Hypothalamus (tissue), 51 donors: Measurements from ENCODE around the gene SUCLG2.
"Not testable (repeated sequence)": the region's sequence is repeated elsewhere in the genome, so short reads cannot be mapped to it uniquely, and the experiment has no call there.

Experiments used
- DNase-seq, 51 donors: peaks; one replicate each; lab custom pipeline; 2025; lab: John Stamatoyannopoulos, UW

Gene SUCLG2

GRCh38 chr3:67614195-67614594 is 40.2 kb downstream of the SUCLG2 start:
- DNase-seq: no peak

- DNase-seq: no peak
These were observed 44.0 kb downstream of the SUCLG2 start for GRCh38 chr3:67610458-67610857.

DNA sequence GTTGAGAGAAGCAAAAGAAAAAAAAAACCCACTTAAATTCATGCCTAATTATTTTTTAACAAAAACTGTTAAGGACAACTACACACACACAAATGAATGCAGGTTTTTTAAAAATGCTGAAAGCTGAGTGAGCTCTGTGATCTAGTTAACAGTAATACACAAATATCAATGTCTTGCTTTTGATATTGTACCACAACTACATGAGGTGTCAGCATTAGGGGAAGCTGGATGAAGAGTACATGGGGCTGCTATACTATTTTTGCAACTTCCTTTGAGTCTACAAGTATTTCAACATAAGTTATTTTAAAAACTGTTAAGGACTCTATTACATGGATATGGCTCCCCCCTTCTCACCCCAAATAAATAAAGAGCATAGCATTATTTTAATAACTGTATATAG is 44.7 kb downstream of the SUCLG2 start:
- no peak for DNase-seq

DNA sequence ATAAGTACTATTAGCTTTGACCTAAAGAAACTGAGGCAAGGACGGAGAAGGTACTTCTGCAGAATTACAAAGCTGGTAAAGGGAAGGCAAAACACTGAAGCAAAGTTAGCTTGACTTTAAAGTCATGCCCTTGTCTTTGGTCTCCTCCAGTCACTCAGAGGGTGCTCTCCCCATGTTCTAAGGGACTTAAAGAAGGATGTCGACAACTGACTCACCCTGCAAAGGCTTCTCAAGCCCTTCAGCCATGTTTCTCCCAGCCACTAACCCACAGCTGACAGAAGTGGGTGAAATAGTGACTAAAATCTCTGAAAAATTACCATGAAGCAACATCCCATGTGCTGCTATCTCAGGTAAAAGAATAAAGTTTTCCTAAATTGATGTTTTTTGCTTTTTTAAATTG is 46.4 kb downstream of the SUCLG2 start:
- DNase-seq: no peak

DNA sequence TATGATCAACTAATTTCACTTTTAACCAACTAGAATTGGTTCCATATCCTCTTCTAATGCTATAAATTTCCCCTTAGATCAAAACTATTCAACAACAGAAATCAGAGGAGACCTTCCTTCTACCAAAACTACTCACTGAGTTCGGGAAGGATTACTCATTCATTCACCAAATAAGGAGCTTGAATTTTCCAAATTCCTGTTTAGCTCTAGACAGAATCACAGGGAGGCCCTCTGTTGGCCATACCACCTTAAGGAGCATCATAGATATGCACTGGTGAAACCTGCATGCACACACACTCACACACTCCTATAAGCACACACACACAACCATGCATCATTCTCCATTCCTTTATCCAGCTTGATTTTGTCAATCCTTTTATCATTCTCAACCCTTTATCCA is 49.0 kb downstream of the SUCLG2 start:
- no peak for DNase-seq

DNA sequence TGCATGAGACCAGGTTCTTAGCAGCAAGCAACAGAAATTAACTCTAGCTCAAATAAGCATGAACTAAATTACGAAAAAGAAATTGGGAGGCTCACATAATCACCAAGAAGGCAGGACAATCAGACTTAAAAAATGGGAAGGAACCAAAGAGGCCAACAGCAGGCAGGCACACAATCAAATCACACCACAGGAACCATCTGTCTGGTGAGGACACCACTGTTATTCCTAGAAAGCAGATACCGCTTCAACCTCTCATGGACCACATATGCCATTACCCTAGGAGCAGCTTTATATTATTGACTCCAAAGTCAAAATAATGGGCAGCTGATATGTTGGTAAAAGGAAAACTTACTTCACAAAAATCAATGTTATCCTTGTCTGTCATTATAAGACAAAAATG is 51.6 kb downstream of the SUCLG2 start:
- no peak for DNase-seq

DNA sequence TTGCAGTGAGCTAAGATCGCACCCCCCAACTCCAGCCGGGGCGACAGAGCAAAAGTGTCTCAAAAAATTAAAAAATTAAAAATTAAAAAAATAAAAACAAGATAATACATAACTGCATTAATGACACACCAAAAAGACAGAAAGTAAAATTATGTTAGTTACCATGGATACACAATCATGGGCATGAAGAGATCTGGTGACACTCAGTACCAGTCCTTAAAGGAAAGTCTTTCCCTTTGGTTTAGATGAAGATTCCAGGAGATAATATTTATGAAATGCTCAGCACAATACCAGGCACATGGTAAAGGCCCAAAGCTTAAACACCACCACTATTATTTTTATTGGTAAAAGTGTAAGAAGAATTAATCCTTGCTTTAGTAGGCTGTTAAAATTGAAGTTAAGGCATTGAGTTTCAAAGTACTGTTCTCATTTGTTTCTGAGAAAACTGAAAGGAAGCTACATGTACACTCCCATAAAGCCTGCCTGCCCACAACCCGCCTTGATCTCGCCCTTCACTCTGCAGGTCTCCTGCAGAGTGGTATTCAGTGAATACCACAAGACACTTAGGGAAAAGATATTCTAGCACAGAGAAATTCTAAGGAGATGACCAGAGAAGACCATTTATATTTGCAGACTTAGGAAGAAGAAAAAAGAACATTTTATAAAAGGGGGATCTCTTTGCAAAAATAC is 52.3 kb downstream of the SUCLG2 start:
- DNase-seq: no peak

DNA sequence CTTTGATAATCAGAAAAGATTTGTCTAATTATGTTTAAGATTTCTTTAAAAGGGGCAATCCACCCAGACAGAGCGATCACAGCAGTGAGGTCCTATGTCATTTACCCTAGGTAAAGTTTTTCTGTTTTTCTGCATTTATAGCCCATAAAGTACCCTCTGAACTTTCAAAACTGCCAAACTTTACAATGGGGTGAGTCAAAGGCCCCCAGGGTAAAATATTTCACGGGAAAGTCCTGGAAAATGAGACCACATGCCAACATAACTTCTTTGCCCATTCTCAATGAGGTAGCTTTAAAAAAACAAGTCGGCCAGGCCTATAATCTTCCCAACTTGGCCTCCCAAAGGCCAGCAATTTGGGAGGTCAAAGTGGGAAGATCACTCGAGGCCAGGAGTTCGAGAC is 53.0 kb downstream of the SUCLG2 start:
- DNase-seq: no peak

DNA sequence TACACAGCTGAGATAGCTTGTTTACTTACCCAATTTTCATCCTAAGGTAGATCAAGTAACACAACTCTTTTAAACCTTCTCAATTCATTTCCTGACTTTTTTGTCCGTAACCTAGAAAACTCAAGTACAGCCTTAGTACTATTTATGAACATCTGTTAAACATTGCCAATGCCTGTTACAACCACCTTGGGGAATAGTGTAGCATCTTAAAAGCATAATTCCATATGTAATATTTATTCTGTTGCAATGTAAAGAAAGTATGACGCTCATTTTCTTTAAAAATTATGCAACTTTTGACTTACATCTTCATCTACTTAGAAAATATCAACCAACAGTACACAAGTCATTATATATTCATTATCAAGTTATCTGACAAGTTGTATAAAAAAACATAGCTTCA is 54.6 kb downstream of the SUCLG2 start:
- DNase-seq: no peak

DNA sequence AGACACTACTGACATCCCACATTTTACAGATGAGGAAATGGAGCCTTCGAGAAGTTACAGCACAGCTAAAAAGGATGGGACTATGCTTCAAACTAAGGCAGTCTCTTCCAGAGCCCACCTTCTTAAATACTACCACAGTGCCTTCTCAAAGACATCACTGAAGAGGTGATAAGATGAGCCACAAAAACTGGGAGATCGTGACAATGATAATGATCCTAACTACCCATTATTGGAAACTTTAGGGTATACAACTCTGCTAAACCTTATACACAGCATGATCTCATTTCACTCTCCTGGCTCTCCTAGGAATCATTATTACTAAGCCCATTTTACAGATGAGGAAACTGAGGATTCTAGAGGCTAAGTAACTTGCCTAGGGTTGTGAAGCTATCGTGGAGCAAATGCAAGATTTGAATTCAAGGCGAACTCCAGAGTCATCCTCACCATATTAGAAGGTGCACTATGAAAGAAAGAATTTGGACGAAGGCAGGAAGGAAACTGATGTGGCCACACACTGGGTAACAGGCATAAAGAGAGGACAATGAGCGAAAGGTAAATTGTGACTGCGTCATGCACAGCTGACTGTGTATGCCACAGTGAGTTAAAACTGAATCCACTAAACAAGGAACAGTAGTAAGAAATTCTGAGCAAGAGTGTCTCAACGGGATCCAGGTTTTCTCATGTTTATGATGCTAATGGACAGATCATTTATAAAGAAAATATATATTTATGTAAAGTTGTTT is 55.4 kb downstream of the SUCLG2 start:
- DNase-seq: no peak

- no peak for DNase-seq
These were observed 59.0 kb downstream of the SUCLG2 start for GRCh38 chr3:67595424-67595823.

GRCh38 chr3:67593761-67594234 is 60.6 kb downstream of the SUCLG2 start:
- DNase-seq: no peak

- DNase-seq: no peak
These were observed 62.4 kb downstream of the SUCLG2 start for GRCh38 chr3:67592057-67592456.

GRCh38 chr3:67587811-67588210 is 66.6 kb downstream of the SUCLG2 start:
- DNase-seq: no peak

- no peak for DNase-seq
These were observed 67.1 kb downstream of the SUCLG2 start for GRCh38 chr3:67587301-67587700.

- not testable (repeated sequence) for DNase-seq
These were observed 69.8 kb downstream of the SUCLG2 start for GRCh38 chr3:67584608-67585007.

DNA sequence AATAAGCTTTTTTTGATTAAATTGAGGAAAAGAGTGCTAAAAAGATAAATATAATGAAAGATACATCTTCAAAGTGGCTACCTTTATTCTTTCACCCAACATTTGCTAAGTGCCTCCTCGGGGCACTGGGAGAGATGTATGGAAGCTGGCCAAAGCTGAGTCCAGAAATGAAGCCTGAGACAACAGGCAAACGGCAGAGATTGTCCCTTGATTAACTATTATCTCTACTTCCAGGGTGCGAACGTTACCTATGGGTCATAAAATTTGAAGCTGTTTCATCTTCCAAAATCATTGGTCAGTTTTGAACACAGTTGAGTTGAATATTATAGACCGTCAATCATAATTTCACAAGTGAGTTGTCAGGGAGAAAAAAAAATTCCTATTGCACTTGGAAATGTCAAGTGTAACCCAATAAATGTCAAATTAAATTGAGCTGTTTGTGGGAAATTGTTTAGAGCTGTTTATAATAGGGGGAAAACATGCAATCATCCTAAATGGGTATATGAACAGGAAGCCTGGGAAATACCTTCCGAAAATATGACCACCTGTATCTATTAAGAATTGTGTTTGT is 73.9 kb downstream of the SUCLG2 start:
- DNase-seq: no peak

- no peak for DNase-seq
These were observed 76.0 kb downstream of the SUCLG2 start for GRCh38 chr3:67578416-67578815.

- no peak for DNase-seq
These were observed 78.0 kb downstream of the SUCLG2 start for GRCh38 chr3:67576441-67576840.

DNA sequence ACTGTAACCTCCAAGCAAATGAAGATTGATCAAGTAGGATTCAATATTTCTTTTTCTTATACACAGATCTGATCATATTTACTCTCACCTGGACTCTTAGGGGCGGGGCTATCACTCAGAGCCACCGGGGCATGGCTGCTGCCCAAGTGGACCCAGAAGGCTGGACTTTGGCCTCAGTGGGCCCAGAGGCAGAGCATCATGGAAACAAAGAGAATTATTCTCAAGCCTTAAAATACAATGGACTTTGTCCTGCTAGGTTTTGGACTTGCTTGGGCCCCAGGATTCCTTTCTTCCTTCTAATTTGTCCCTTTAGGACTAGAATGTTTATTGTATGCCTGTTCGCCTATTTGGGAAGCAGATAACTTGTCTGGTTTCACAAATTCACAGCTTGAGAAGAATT is 85.1 kb downstream of the SUCLG2 start:
- DNase-seq: no peak

DNA sequence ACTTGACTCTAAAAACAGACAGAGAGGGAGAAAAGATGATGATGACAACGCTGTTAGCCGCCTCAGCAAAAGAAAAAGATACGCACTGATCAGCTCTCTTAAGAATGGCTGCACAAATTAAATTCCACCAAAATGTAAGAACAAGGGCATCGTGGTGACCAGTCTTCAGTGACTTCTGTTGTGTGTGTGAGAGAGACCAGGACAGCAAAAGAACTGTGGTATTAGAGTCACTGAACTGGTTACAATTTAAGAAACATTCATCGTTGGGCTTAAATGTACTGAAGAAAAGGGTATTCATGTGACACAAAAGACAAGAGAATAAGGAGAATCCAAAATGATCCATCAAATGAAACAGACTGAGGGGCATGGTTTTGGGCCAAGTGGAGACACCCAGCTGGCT is 86.5 kb downstream of the SUCLG2 start:
- DNase-seq: no peak

GRCh38 chr3:67564973-67565372 is 89.4 kb downstream of the SUCLG2 start:
- no peak for DNase-seq
